HG03103 (cell line): ENCODE measurements around the gene OSBPL2.

Experiments
- ATAC-seq: cut with Tn5 transposase; IDR thresholded peaks from one replicate; pipeline ENCODE4 v1.9.1; 2021; ENCODE audit warnings: low read depth; ENCODE audit not compliant: unreplicated experiment

Gene OSBPL2

GRCh38 chr20:62237801-62238568, at the start of gene OSBPL2:
Gene OSBPL2 (plus strand): TSS chr20:62238521. CDS start chr20:62256185, 17,664 bp downstream.
- peak; percentile 97 for ATAC-seq

DNA sequence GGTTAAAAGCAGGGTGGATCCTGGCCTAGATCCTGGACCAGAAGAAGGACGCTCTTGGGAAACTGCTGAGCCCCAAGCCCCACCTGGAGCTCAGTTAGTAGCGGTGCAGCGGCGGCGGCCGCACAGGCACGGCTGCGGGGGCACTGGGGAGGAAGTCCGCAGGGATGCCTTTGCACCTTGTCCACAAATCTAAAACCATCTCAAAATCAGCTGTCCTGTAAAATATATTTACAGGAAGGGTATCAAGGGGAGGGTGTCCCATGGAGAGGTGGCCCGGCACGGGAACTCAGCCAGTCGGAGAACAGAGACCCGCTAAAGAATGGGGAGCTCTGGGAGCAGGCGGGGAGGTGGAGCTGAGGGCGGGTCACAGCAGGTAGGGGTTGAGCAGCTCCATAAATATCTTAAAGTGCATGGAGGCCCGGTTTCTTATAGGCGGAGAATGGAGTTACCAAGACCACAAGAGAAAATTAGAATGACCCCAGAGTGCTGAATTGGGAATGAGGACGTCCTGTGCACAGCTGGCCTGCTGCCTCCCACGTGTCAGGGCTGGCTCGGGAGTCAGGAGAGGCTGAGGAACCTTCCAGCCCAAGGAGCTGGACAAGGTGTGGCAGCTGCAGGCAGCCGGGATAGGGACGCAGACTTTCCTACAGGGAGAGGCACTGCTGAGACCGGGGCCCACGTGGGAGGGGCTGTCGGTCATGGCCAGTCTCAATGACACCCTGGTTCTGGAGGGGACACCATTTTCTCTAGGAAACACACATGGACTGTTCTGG, 47.5 kb upstream of the OSBPL2 start:
- no peak for ATAC-seq

GRCh38 chr20:62191781-62192559, 46.4 kb upstream of the OSBPL2 start:
- no peak for ATAC-seq

- no peak for ATAC-seq
Measured at GRCh38 chr20:62192635-62193034, 45.7 kb upstream of the OSBPL2 start.

GRCh38 chr20:62193079-62194025, 45.0 kb upstream of the OSBPL2 start:
- no peak for ATAC-seq

DNA sequence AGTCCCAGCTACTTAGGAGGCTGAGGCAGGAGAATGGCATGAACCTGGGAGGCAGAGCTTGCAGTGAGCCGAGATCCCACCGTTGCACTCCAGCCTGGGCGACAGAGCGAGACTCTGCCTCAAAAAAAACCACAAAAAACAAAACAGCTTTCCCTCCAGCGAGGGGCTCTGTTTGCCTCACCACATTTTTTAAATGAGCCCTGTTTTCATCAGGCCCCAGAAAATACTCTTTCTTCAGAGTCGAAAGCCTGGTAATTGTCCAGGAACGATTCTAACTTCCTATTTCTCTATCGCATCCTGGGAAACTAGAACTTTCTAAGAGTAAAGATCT, 43.3 kb upstream of the OSBPL2 start:
- ATAC-seq: no peak

DNA sequence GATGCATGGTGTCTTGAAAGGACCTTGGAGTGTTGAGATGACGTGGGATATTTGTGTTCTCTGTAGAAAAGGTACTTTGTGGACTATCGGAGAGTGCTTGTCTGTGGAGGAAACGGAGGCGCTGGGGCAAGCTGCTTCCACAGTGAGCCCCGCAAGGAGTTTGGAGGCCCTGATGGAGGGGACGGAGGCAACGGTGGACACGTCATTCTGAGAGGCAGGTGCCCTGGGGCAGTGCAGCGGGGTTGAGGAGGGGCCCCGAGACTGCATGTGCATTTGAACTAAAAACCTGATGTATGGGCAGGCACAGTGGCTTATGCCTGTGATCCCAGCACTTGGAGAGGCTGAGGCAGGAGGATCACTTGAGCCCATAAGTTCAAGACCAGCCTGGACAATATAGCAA, 42.6 kb upstream of the OSBPL2 start:
- ATAC-seq: no peak

DNA sequence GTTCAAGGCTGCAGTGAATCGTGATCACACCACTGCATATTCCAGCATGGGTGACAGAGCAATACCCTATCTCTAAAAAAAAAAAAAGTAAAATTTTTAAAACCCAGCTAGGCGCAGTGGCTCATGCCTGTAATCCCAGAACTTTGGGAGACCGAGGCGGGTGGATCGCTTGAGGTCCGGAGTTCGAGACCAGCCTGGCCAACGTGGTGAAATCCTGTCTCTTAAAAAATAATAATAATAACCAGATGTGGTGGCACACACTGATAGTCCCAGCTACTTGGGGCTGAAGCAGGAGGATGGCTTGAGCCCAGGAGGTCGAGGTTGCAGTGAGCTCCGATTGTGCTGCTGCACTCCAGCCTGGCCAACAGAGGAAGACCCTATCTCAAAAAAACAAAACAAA, 42.0 kb upstream of the OSBPL2 start:
- ATAC-seq: no peak

GRCh38 chr20:62197311-62197710, 41.0 kb upstream of the OSBPL2 start:
- ATAC-seq: no peak

DNA sequence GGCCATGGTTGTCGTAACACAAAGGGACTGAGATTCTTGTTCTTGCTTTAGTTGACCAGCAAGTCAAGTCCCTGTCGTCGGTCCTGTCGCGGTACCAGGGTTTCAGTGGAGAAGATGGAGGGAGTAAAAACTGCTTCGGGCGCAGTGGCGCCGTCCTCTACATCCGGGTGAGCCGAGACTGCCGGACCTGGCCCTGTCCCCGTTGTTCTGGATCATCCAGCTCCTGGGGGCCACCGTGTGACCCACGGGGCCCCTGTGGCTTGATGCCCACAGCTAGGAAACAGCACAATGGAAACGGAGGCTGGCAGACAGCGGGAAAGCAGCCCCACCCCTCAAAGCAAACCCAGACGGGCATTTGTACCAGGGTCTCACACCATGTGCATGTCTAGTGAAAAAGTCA, 40.5 kb upstream of the OSBPL2 start:
- ATAC-seq: no peak

- no peak for ATAC-seq
Measured at GRCh38 chr20:62198496-62198895, 39.8 kb upstream of the OSBPL2 start.

DNA sequence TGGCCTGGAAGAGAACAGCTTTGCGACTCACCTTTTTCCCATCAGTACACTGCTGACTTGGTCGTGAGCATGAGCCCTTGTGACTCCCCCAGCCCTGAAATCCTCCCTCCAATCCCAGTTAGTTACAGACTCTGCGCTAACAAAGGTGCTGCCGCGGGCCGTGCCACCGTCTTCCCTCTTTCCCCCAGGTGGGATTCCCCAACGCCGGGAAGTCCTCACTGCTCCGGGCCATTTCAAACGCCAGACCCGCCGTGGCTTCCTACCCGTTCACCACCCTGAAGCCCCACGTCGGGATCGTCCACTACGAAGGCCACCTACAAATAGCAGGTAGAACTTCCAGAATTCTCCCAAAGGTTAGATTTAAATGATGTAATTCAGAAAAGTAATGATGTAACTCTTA, 39.4 kb upstream of the OSBPL2 start:
- ATAC-seq: no peak

DNA sequence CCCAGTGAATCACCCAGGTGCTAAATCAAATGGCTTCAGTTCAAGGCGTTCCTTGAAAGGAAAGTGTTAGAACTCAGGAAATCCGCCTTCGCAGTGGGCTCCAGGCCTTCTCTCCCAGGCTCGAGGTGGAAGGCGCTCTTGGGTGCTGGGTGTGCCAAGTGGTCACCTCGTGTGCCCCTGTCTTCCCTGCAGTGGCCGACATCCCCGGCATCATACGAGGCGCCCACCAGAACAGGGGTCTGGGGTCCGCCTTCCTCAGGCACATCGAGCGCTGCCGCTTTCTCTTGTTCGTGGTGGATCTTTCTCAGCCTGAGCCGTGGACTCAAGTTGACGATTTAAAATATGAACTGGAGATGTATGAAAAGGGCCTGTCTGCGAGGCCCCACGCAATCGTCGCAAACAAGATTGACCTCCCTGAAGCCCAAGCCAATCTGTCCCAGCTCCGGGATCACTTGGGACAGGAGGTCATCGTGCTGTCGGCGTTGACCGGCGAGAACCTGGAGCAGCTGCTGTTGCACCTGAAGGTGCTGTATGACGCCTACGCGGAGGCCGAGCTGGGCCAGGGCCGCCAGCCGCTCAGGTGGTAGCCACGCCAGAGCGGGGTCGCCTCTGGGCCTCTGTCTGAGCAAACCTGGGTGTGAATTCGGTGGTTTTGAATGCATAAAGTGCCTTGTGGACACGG, 37.7 kb upstream of the OSBPL2 start:
- ATAC-seq: no peak

DNA sequence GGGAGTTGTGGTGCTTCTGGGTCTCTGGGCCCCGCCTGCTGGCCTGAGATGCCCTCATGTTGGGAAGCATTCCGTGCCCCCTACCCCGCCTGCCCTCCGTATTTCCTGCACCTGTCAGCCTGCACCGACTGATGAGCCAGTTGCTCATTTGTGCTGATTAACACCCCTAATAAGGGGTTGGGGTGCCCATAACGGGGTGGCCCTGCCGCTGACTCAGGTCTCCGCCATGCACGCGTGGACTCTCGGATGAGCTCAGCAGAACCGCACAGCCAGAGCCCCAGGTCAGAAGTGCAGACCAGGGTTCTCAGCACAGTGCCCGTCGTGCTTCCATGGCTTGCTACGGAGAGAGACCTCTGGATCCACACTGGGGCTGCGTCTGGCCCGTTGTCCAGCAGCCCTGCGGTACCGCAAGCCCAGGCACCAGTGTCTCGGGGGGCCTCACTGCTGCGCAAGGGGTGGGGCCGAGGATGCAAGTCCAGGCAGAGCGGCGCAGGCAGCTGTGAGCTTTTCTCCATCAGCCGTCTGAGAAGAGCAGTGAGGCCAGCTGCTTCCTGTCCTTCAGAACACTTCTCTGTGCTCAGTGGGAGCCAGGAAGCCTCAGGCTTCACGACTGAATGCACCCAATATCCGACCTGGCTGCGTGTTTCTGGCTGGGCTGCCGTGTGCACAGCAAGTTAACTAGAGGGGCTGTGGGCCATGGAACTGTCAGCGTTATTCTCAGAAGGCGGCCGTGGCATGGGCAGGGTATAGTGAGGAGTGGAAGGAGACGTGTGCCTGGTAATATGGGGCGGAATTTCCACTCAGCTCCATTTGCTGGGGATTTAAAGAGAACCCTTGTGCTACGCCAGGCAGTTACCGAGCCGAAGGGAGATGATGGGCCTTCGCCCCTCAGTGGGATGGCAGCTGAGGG, 36.9 kb upstream of the OSBPL2 start:
- peak; percentile 66 for ATAC-seq

DNA sequence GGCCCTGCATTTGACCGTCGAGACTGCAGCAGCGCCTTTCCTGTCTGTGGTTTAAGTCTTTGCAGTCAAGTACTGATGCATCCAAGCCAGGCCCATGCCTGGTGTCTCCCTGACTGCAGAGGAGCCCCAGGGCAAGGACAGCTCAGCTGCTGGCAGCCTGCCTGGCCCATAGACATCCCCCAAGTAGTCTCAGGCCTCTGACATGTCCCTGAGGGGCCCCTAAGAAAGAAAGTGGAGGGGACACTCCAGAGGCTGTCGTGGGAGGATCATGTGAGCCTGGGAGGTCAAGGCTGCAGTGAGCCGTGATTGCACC, 36.3 kb upstream of the OSBPL2 start:
- ATAC-seq: no peak

DNA sequence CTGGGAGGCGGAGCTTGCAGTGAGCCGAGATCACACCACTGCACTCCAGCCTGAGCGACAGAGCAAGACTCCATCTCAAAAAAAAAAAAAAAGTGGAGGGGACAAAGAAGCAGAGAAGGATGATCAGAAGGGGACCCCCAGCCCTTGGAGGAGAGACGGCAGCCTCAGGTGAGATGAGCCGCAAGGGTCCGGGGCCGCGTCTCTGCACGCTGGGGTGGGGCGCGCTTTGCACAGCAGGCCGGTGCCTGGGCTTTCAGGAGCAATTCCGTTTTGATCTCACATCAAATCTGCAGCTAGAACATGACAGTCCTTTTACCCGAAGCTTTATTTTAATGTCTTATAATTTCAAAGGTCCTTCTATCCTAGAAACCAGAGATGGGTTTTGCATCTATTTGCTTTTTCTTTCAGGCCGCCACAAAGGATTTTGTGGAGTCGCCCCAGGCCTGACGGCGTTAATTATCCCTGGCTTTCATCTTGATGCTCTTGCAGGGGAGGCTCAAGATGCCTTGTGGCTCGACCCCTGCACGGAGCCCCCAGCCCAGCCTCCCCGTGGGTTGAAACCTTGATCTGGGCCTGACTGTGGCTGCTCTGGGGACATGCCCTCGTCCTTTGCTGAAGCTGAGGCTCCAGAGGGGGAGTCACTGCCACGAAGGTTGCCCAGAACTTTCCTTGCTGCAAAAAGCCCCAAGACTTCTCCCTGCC, 35.5 kb upstream of the OSBPL2 start:
- no peak for ATAC-seq

DNA sequence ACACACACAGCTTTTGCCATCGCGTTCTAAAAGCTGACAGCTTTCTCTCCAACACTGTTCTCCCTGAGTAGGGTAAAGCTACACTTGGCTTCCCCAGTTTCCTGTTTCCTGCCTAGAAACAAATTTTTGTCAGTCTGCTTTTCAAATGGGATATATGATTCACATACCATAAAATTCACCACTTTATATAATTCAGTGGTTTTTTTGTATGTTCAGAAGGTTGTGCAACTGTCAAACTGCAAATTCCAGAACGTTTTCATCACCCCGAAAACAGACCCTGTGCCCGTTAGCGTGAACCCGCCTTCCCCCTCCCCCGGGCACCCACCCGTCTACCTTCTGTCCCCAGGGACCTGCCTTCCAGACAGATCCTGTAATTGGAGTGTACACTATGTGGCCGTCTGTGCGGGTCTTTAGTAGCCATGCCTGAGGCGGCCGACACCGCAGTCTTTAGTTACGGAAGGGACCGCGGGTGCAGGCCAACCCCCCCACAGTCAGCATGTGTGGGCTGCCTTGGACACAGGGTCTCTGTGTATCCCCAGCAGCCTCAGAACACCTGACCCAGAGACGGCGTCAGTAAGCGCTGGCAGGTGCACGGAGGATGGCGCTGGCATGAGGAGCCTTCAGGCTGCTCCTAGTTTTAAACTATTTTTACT, 34.8 kb upstream of the OSBPL2 start:
- no peak for ATAC-seq
